Measurements from ENCODE around the gene ETV5. TPM values are rescaled to one million over a fixed set of nuclear protein-coding genes. Genes with fewer than 3 reads are reported as not detected.
"Not testable (repeated sequence)": the region's sequence is repeated elsewhere in the genome, so short reads cannot be mapped to it uniquely, and the experiment has no call there.

ETV5 gene
- polyA plus RNA-seq, 1 experiment, result 24.1 TPM

DNA sequence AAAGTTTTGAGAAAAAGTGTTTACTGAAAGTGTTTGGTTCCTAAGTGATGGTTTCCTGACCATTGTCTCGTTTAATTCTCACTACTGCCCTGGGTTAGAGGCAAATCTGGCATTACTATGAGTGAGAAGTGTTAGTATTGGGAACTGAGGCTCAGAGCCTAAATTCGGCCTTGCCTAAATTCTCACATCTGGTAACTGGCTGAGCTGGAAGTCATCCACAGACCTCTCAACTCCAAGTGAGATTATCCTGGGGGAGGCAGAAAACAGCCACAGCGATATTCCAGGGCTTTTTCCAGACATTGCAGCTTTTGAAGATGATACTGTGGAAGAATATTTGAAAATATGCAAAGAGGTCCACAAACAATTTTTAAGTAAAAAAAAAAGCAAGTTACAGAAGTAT lies 86.0 kb downstream of the ETV5 start:
- Histone ChIP-seq H3K36me3 (ENCODE audit: control insufficient read depth, insufficient read depth, low read length) (no peaks in the 10 kb centered on the region), H3K4me3 (ENCODE audit: low read depth, low read length) (no peak overlapping the region), H3K27me3 (ENCODE audit: control insufficient read depth, insufficient read depth, low read length) (peaks cover 8% of the 10 kb centered on the region)
- CTCF ChIA-PET, result interaction anchor here (0.6 kb wide), 2 partner anchors 32 to 75 kb away, joined by 3 read pairs; no protein-coding TSS in a partner anchor
- TF ChIP-seq, protein P1, sequence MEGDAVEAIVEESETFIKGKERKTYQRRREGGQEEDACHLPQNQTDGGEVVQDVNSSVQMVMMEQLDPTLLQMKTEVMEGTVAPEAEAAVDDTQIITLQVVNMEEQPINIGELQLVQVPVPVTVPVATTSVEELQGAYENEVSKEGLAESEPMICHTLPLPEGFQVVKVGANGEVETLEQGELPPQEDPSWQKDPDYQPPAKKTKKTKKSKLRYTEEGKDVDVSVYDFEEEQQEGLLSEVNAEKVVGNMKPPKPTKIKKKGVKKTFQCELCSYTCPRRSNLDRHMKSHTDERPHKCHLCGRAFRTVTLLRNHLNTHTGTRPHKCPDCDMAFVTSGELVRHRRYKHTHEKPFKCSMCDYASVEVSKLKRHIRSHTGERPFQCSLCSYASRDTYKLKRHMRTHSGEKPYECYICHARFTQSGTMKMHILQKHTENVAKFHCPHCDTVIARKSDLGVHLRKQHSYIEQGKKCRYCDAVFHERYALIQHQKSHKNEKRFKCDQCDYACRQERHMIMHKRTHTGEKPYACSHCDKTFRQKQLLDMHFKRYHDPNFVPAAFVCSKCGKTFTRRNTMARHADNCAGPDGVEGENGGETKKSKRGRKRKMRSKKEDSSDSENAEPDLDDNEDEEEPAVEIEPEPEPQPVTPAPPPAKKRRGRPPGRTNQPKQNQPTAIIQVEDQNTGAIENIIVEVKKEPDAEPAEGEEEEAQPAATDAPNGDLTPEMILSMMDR (IDR thresholded peaks at IDR 0.05; ENCODE audit: insufficient read depth, low read depth, low read length), result no peak
- POLR2A ChIA-PET, result no interaction called here
- DNase-seq (ENCODE audit: low read depth), result no peak

DNA sequence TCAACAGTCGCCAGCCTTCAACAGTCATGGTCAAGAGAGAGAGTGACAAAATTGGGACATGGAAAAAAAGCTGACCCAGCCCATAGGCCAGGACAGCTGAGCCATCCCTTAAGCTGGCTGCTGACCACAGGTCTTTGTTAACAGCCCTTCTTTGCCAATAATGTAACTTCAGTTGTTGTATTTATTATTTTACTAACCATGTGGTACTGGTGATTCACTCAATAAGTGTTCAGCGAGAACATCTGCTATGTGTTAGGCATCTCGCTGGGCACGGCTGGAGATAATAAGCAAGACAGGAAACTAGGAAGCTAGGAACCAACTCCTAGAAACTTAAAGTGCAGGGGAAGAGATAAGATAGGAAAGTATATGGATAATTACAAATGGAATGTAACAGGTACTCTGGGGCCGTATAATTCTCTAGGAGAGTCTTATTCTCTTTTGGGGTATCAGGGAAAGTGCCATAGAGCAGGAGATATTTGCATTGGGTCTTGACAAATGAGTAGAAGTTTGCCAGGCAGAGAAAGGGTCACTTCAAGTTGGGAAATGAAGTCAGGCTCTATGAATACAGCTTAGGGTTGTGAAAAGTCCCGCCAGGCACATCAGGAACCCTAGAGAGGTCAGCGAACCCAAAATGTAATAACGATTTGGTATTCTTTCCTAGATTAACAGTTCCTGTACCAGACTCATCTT lies 87.1 kb downstream of the ETV5 start:
- ChIA-PET CTCF (interaction anchor here (0.5 to 1.2 kb wide), 3 partner anchors 9 to 78 kb away, joined by 3 to 4 read pairs (median 3); no protein-coding TSS in a partner anchor), POLR2A (interaction anchor here (0.7 kb wide), 1 partner anchor 188 kb away, joined by 3 read pairs; no protein-coding TSS in a partner anchor)
- peaks cover 8% of the 10 kb centered on the region for H3K27me3 ChIP-seq (ENCODE audit: control insufficient read depth, insufficient read depth, low read length)
- no peaks in the 10 kb centered on the region for H3K36me3 ChIP-seq (ENCODE audit: control insufficient read depth, insufficient read depth, low read length)
- DNase-seq (ENCODE audit: low read depth), result peak; percentile 90
- H3K4me3 ChIP-seq (ENCODE audit: low read depth, low read length), result no peak overlapping the region
- TF ChIP-seq, protein P1 (IDR thresholded peaks at IDR 0.05; ENCODE audit: insufficient read depth, low read depth, low read length), result no peak

DNA sequence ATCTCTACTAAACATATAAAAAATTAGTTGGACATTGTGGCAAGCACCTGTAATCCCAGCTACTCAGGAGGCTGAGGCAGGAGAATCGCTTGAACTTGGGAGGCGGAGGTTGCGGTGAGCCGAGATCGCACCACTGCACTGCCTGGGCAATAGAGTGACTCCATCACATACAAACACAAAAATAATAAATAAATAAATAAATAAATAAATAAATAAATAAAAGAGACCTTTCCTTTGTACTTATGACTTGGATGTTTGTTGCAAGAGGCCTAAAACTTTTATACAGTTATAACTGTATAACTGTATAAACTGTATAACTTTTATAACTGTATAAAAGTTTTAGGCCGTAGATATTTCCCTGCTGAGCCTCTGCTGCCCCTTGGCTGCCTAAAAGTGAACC lies 87.6 kb downstream of the ETV5 start:
- H3K4me3 ChIP-seq (ENCODE audit: low read depth, low read length); H3K27me3 ChIP-seq (ENCODE audit: control insufficient read depth, insufficient read depth, low read length); DNase-seq (ENCODE audit: low read depth); H3K36me3 ChIP-seq (ENCODE audit: control insufficient read depth, insufficient read depth, low read length): not testable (repeated sequence)
- ChIA-PET POLR2A (interaction anchor here (0.7 kb wide), 1 partner anchor 188 kb away, joined by 3 read pairs; no protein-coding TSS in a partner anchor), CTCF (interaction anchor here (1.2 kb wide), 1 partner anchor 8 kb away, joined by 3 read pairs; no protein-coding TSS in a partner anchor)

DNA sequence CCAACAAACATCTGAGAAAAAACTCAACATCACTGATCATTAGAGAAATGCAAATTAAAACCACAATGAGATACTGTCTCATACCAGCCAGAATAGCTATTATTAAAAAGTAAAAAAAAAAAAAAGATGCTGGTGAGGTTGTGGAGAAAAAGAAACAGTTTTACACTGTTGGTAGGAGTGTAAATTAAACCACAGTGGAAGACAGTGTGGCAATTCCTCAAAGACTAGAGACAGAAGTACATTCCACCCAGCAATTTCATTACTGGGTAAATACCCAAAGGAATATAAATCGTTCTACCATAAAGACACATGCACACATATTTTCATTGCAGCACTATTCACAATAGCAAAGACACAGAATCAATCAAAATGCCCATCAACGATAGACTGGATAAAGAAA lies 89.6 kb downstream of the ETV5 start:
- POLR2A ChIA-PET; DNase-seq (ENCODE audit: low read depth); H3K4me3 ChIP-seq (ENCODE audit: low read depth, low read length); H3K27me3 ChIP-seq (ENCODE audit: control insufficient read depth, insufficient read depth, low read length); H3K36me3 ChIP-seq (ENCODE audit: control insufficient read depth, insufficient read depth, low read length): not testable (repeated sequence)
- CTCF ChIA-PET, result interaction anchor here (0.6 kb wide), 1 partner anchor 62 kb away, joined by 3 read pairs; no protein-coding TSS in a partner anchor

DNA sequence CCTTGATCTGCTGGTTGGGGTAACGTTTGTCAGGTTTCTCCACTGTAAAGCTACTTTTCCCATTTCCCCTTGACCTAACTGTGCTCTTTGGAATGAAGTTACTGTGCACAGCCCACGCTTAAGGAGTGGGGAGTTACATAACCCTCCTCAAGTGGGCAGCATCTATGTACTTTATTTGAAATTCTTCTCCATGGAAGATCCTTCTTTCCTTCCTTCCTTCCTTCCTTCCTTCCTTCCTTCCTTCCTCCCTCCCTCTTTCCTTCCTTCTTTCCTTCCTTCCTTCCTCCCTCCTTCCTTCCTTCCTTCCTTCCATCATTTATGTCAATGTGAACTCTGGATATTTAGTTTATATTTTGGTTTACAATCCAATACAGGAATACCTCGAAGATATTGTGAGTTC lies 94.0 kb downstream of the ETV5 start:
- ChIA-PET POLR2A (no interaction called here), CTCF (interaction anchor here (0.8 kb wide), 1 partner anchor 12 kb away, joined by 3 read pairs; no protein-coding TSS in a partner anchor)
- H3K36me3 ChIP-seq (ENCODE audit: control insufficient read depth, insufficient read depth, low read length), result no peaks in the 10 kb centered on the region
- DNase-seq (ENCODE audit: low read depth), result no peak
- H3K4me3 ChIP-seq (ENCODE audit: low read depth, low read length), result no peak overlapping the region
- H3K27me3 ChIP-seq (ENCODE audit: control insufficient read depth, insufficient read depth, low read length), result no peaks in the 10 kb centered on the region; the same call in 1 of the 2 replicates
- TF ChIP-seq, protein P1 (IDR thresholded peaks at IDR 0.05; ENCODE audit: insufficient read depth, low read depth, low read length), result no peak

DNA sequence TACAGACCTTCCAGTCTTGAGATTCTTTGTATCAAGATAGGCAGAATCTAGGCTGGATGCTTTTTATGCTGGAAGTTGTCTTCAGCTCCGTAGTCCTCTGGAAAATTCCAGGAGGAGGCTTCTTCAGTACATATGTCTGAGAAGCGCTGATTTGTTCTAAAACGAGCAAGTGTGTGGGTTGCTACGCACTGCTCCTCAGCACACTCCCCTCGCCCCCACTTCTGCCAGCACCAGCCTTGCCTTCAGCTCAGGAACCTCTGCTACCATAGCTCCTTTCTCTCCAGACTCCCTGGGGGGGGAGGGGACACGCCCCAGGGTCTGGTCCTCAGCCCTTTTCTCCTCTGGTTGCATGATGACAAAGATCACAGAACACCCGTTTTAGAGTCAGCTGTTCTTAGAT lies 95.6 kb downstream of the ETV5 start:
- no peaks in the 10 kb centered on the region; the same call in 1 of the 2 replicates for H3K27me3 ChIP-seq (ENCODE audit: control insufficient read depth, insufficient read depth, low read length)
- POLR2A ChIA-PET, result interaction anchor here (0.6 kb wide), 1 partner anchor 10 kb away, joined by 6 read pairs; no protein-coding TSS in a partner anchor
- H3K36me3 ChIP-seq (ENCODE audit: control insufficient read depth, insufficient read depth, low read length), result no peaks in the 10 kb centered on the region
- H3K4me3 ChIP-seq (ENCODE audit: low read depth, low read length), result no peak overlapping the region
- CTCF ChIA-PET, result interaction anchor here (0.9 to 1.6 kb wide), 4 partner anchors 8 to 246 kb away, joined by 3 to 5 read pairs (median 4); no protein-coding TSS in a partner anchor
- TF ChIP-seq, protein P1 (IDR thresholded peaks at IDR 0.05; ENCODE audit: insufficient read depth, low read depth, low read length), result no peak
- DNase-seq (ENCODE audit: low read depth), result no peak

All from BJ (cell line).